GM12892 (cell line): Measurements from ENCODE around the gene NIPAL1.

ENCODE experiments used
- POLR2A ChIP-seq: IDR thresholded peaks from 2 replicates; pipeline ENCODE4 v1.6.1; 2011; ENCODE audit warnings: low read depth, low read length, control low read depth
- TAF1 ChIP-seq: IDR thresholded peaks from 2 replicates; pipeline ENCODE4 v1.6.1; 2011; ENCODE audit warnings: low read depth, mild to moderate bottlenecking, control low read depth, low read length, borderline replicate concordance

- TF ChIP-seq TAF1 (no peak), POLR2A (no peak)
These were observed 17.3 kb downstream of the NIPAL1 start for GRCh38 chr4:48033825-48034413.
